ENCODE measurements around the gene PLA1A. TPM values are rescaled to one million over a fixed set of nuclear protein-coding genes. Genes with fewer than 3 reads are reported as not detected.

Gene PLA1A
- total and polyA plus RNA-seq, 10 of the 15 experiments (the other 5 are each of a cell fraction or from before 2014, with no cell fraction given), result 2.9 to 106 (median 4.8) TPM

GRCh38 chr3:119571230-119571629 lies 26.5 kb upstream of the PLA1A start:
- no peak overlapping the region for H3K27ac ChIP-seq (ENCODE audit: control insufficient read depth, insufficient read depth)
- in situ Hi-C loops (cut with MboI), result no loop called here

More at GRCh38 chr3:119571230-119571629, 26.5 kb upstream of the PLA1A start:
- Histone ChIP-seq H3K27me3 (replicated peaks in 1 of 2; ENCODE audit: control insufficient read depth in 2 of 2, insufficient read depth in 2 of 2, low read length in 1 of 2) (no peaks in the 10 kb centered on the region), H4K20me1 (ENCODE audit: control insufficient read depth, insufficient read depth) (no peaks in the 10 kb centered on the region), H3K36me3 (ENCODE audit: control insufficient read depth in 2 of 2, insufficient read depth in 2 of 2, low read length in 1 of 2) (no peaks in the 10 kb centered on the region), H3K9ac (ENCODE audit: control insufficient read depth, insufficient read depth, low read length) (no peak overlapping the region; the same call in 1 of the 2 replicates), H2AFZ (ENCODE audit: control insufficient read depth, low read depth, low read length) (no peak overlapping the region), H3K4me1 (ENCODE audit: control insufficient read depth, insufficient read depth, low read length) (peaks cover 14% of the 10 kb centered on the region), H3K9me3 (replicated peaks; ENCODE audit: control insufficient read depth, insufficient read depth, low read length) (no peaks in the 10 kb centered on the region), H3K4me3 (no peak overlapping the region), H3K79me2 (ENCODE audit: control insufficient read depth, insufficient read depth, low read length) (peaks cover 3% of the 10 kb centered on the region; the same call in 1 of the 2 replicates), H3K4me2 (ENCODE audit: control insufficient read depth, insufficient read depth) (no peak overlapping the region)
- DNase-seq (ENCODE audit: low read depth, low spot score) (no peak), ATAC-seq (no peak), FAIRE-seq (no peak)
- no TSS peak for BruUV-seq (replicated peaks)
- 94% methylated on average over 1 of the region's 1 CpG for WGBS (ENCODE audit: insufficient coverage, insufficient replicate concordance, low lambda C conversion rate, missing lambda C conversion rate)
- TF ChIP-seq HSF1 (IDR thresholded peaks at IDR 0.05; ENCODE audit: low read depth, low read length) (no peak), MYB (IDR thresholded peaks at IDR 0.05; ENCODE audit: borderline replicate concordance, low read depth, low read length) (no peak), RAD51 (IDR thresholded peaks at IDR 0.05) (no peak), ELK1 (IDR thresholded peaks at IDR 0.05; ENCODE audit: low read depth, low read length) (no peak), YBX1 (IDR thresholded peaks at IDR 0.05) (no peak), ZBED1 (IDR thresholded peaks at IDR 0.05; ENCODE audit: borderline replicate concordance) (no peak), BACH1 (IDR thresholded peaks at IDR 0.05; ENCODE audit: borderline replicate concordance) (no peak), SMARCA5 (IDR thresholded peaks at IDR 0.05) (no peak), BRCA1 (IDR thresholded peaks at IDR 0.05; ENCODE audit: low read depth, low read length) (no peak), MTA3 (IDR thresholded peaks at IDR 0.05; ENCODE audit: borderline replicate concordance, low read length) (no peak), POLR2A (IDR thresholded peaks at IDR 0.05; ENCODE audit: low read depth, low read length) (no peak), KDM1A (IDR thresholded peaks at IDR 0.05; ENCODE audit: borderline replicate concordance) (no peak), EZH2 (IDR thresholded peaks at IDR 0.05; ENCODE audit: borderline replicate concordance, control insufficient read depth, low read depth, low read length) (no peak), ZBTB33 (IDR thresholded peaks at IDR 0.05) (no peak), EGR1 (IDR thresholded peaks at IDR 0.05; ENCODE audit: borderline replicate concordance in 1 of 2, low read depth in 2 of 2, low read length in 2 of 2) (no peak), POU2F2 (IDR thresholded peaks at IDR 0.05; ENCODE audit: borderline replicate concordance, low read depth, low read length) (no peak)
- intact Hi-C loops (cut with micrococcal nuclease; ENCODE audit: unreplicated experiment), result no loop called here
- CTCF ChIA-PET, result interaction anchor here (1.1 to 2.6 kb wide), 3 partner anchors 10 to 29 kb away, joined by 3 to 12 read pairs (median 7); no protein-coding TSS in a partner anchor
- SMC1A ChIA-PET (ENCODE audit: uncharacterized antibody, unreplicated experiment), result interaction anchor here (1.1 to 3.6 kb wide), 6 partner anchors 9 to 20 kb away, joined by 3 to 35 read pairs (median 4); partner anchors contain the start of gene ADPRH
- RAD21 ChIA-PET (ENCODE audit: unreplicated experiment), result interaction anchor here (1.0 to 2.0 kb wide), 3 partner anchors 9 to 16 kb away, joined by 3 to 6 read pairs (median 5); no protein-coding TSS in a partner anchor
- POLR2A ChIA-PET, result interaction anchor here (0.9 to 5.8 kb wide), 4 partner anchors 9 to 125 kb away, joined by 3 to 46 read pairs (median 10); partner anchors contain the start of gene ADPRH

All from GM12878 (cell line).